Keratinocyte (primary cell): ENCODE data around the gene APOL3. TPM values are rescaled to one million over a fixed set of nuclear protein-coding genes. Genes with fewer than 3 reads are reported as not detected.
A peak's percentile ranks its signal among the peaks of the same experiment; 100 is the strongest.

Experiments
- DNase-seq: peaks from one replicate; pipeline ENCODE4 v3.0.0-alpha.2; 2011; ENCODE audit warnings: low read depth, missing footprints, low spot score
- FAIRE-seq: peaks from 2 replicates; lab custom pipeline; 2011; peaks lifted over from hg19 to GRCh38; lab: Jason Lieb, UNC
- H2AFZ ChIP-seq: 2 replicates; pipeline ENCODE4 v1.6.0; 2012; ENCODE audit warnings: low read length, control low read depth, inconsistent platforms; ENCODE audit not compliant: control insufficient read depth
- H3K27ac ChIP-seq: 2 replicates; pipeline ENCODE4 v1.5.1; 2011; ENCODE audit warnings: low read length; ENCODE audit not compliant: control insufficient read depth, insufficient read depth
- H3K27me3 ChIP-seq: 3 replicates; pipeline ENCODE4 v1.6.0; 2011; ENCODE audit warnings: low read length; ENCODE audit not compliant: control insufficient read depth, insufficient read depth; ENCODE audit errors: extremely low read depth
- H3K36me3 ChIP-seq, 2 experiments: 2 replicates in 1 of 2; 3 replicates in 1 of 2; pipeline ENCODE4 v1.5.1; 2011; ENCODE audit warnings: low read length in 2 of 2, mild to moderate bottlenecking in 1 of 2; ENCODE audit not compliant: control insufficient read depth in 2 of 2, insufficient read depth in 2 of 2; ENCODE audit errors: extremely low read depth in 1 of 2
- H3K4me1 ChIP-seq: 3 replicates; pipeline ENCODE4 v1.5.1; 2011; ENCODE audit warnings: low read length; ENCODE audit not compliant: control insufficient read depth, insufficient read depth; ENCODE audit errors: extremely low read depth
- H3K4me2 ChIP-seq: 3 replicates; pipeline ENCODE4 v1.6.0; 2011; ENCODE audit warnings: low read depth, low read length; ENCODE audit not compliant: control insufficient read depth, insufficient read depth; ENCODE audit errors: extremely low read depth
- H3K4me3 ChIP-seq, 3 experiments: fragments of 200-600 bp in 1 of 3; sonication (generic) in 1 of 3; 2 replicates in 2 of 3; 3 replicates in 1 of 3; pipeline ENCODE4 v1.5.1; 2011 to 2016; ENCODE audit warnings: low read length in 3 of 3, mild to moderate bottlenecking in 3 of 3, control low read depth in 2 of 3, inconsistent platforms in 1 of 3, low read depth in 1 of 3, mixed read lengths in 1 of 3, mixed run types in 1 of 3, moderate library complexity in 1 of 3; ENCODE audit not compliant: control insufficient read depth in 2 of 3, insufficient read depth in 2 of 3; ENCODE audit errors: extremely low read depth in 1 of 3
- H3K79me2 ChIP-seq: 2 replicates; pipeline ENCODE4 v1.6.0; 2012; ENCODE audit warnings: low read length; ENCODE audit not compliant: control insufficient read depth, insufficient read depth
- H3K9ac ChIP-seq: 3 replicates; pipeline ENCODE4 v1.6.0; 2011; ENCODE audit warnings: low read length; ENCODE audit not compliant: control insufficient read depth, insufficient read depth; ENCODE audit errors: extremely low read depth
- H3K9me1 ChIP-seq: 3 replicates; pipeline ENCODE4 v1.6.0; 2011; ENCODE audit warnings: low read length; ENCODE audit not compliant: control insufficient read depth, insufficient read depth; ENCODE audit errors: extremely low read depth
- H3K9me3 ChIP-seq: 2 replicates; pipeline ENCODE4 v1.5.1; 2012; ENCODE audit warnings: low read depth, low read length; ENCODE audit not compliant: control insufficient read depth
- H4K20me1 ChIP-seq: 3 replicates; pipeline ENCODE4 v1.6.0; 2011; ENCODE audit warnings: low read length; ENCODE audit not compliant: control insufficient read depth, insufficient read depth; ENCODE audit errors: extremely low read depth
- EZH2 ChIP-seq: IDR thresholded peaks from one replicate; pipeline ENCODE4 v1.6.1; 2012; ENCODE audit warnings: inconsistent platforms, mild to moderate bottlenecking, low read length, moderate library complexity
- dilution Hi-C: fragments of 300-500 bp; cut with MboI; formaldehyde crosslinking; loops from one replicate; pipeline ENCODE4 v1.7.0; 2020; ENCODE audit warnings: low sequenced_read_pairs; ENCODE audit not compliant: extremely low pct_ligation_motif_present
- polyA plus RNA-seq, 5 experiments: library from polyadenylated mRNA; depleted of rRNA in 3 of 5; stranded (reverse) in 3 of 5; stranded (forward) in 1 of 5; unstranded in 1 of 5; fragments of >200 nt; gene quantifications; 1 replicate in 1 of 5; 2 replicates in 3 of 5; 3 replicates in 1 of 5; pipeline versions ENCODE4 v1.2.1 to v1.2.3, GENCODE V29; 2011 to 2012; ENCODE audit warnings: missing spikeins in 2 of 5, low read depth in 1 of 5, low replicate concordance in 1 of 5
- TF ChIP-seq, protein P1 (sequence below), 3 experiments: IDR thresholded peaks in 1 of 3; conservative IDR thresholded peaks in 1 of 3; optimal IDR thresholded peaks in 1 of 3; 2 replicates in 2 of 3; 3 replicates in 1 of 3; pipeline versions ENCODE3 to v1.5.1; 2011; ENCODE audit warnings: low read length in 3 of 3, mild to moderate bottlenecking in 3 of 3, moderate library complexity in 2 of 3, control low read depth in 1 of 3, inconsistent platforms in 1 of 3; ENCODE audit not compliant: insufficient read depth in 2 of 3; ENCODE audit errors: extremely low read depth in 1 of 3

Gene APOL3
- polyA plus RNA-seq, 1 donor (not counting 4 experiments of a cell fraction or from before 2014, with no cell fraction given): 0.92 TPM

DNA sequence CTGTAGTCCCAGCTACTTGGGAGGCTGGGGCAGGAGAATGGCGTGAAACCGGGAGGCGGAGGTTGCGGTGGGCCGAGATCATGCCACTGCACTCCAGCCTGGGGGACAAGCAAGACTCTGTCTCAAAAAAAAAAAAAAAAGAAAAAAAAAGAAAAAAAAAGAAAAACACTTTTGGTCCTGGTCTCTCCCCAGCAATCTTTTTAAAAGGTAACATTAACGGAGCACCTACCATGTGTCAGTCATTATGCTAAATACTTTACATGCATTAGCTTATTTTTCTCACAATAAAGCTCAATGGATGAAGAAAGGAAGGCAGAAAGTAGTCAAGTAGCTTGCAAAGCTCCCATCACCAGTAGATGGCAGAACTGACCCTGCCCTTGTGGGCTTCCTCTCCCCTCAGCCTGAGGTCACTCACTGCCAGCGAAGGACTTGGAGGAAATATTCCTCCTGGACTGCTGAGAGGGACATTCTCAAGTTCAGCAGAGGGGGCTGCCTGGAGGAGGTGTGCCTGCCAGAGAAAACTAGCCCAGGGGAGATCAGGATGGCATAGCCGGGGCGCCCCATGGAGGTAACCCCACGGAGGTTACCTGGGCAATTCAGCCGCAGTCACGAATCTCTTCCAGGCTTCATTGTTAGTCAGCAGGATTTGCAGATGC is 15.5 kb downstream of the APOL3 start:
- DNase-seq: no peak

GRCh38 chr22:36143956-36144355 is 16.6 kb downstream of the APOL3 start:
- DNase-seq (no peak), FAIRE-seq (no peak)
- Histone ChIP-seq H3K79me2 (no peaks in the 10 kb centered on the region), H2AFZ (no peak overlapping the region), H3K9me3 (no peaks in the 10 kb centered on the region), H3K27me3 (peaks cover 2% of the 10 kb centered on the region), H3K4me1 (no peaks in the 10 kb centered on the region), H3K4me3 (no peak overlapping the region), H4K20me1 (no peaks in the 10 kb centered on the region), H3K36me3 (no peaks in the 10 kb centered on the region), H3K27ac (no peak overlapping the region), H3K9me1 (no peaks in the 10 kb centered on the region), H3K4me2 (no peak overlapping the region), H3K9ac (no peak overlapping the region)
- dilution Hi-C loops: no loop called here
- TF ChIP-seq EZH2: no peak
- TF ChIP-seq, protein P1, sequence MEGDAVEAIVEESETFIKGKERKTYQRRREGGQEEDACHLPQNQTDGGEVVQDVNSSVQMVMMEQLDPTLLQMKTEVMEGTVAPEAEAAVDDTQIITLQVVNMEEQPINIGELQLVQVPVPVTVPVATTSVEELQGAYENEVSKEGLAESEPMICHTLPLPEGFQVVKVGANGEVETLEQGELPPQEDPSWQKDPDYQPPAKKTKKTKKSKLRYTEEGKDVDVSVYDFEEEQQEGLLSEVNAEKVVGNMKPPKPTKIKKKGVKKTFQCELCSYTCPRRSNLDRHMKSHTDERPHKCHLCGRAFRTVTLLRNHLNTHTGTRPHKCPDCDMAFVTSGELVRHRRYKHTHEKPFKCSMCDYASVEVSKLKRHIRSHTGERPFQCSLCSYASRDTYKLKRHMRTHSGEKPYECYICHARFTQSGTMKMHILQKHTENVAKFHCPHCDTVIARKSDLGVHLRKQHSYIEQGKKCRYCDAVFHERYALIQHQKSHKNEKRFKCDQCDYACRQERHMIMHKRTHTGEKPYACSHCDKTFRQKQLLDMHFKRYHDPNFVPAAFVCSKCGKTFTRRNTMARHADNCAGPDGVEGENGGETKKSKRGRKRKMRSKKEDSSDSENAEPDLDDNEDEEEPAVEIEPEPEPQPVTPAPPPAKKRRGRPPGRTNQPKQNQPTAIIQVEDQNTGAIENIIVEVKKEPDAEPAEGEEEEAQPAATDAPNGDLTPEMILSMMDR (optimal IDR thresholded peaks at IDR 0.05 in 1 of 3, IDR thresholded peaks at IDR 0.05 in 1 of 3, conservative IDR thresholded peaks at IDR 0.05 in 1 of 3; ENCODE audit: extremely low read depth in 1 of 3, insufficient read depth in 2 of 3, low read length in 3 of 3): no peak

More for the DNA sequence above, 15.5 kb downstream of the APOL3 start:
- H3K4me1 ChIP-seq: no peaks in the 10 kb centered on the region
- H2AFZ ChIP-seq: no peak overlapping the region
- H4K20me1 ChIP-seq: no peaks in the 10 kb centered on the region
- no peak for TF ChIP-seq EZH2
- TF ChIP-seq, protein P1 (optimal IDR thresholded peaks at IDR 0.05 in 1 of 3, IDR thresholded peaks at IDR 0.05 in 1 of 3, conservative IDR thresholded peaks at IDR 0.05 in 1 of 3; ENCODE audit: extremely low read depth in 1 of 3, insufficient read depth in 2 of 3, low read length in 3 of 3): peak in 2 of 3 experiments; percentile 74 to 77
- H3K9ac ChIP-seq: no peak overlapping the region
- dilution Hi-C loops: no loop called here
- H3K9me1 ChIP-seq: no peaks in the 10 kb centered on the region
- no peak overlapping the region for H3K4me2 ChIP-seq
- peak; percentile 97 for FAIRE-seq
- no peaks in the 10 kb centered on the region for H3K36me3 ChIP-seq
- no peak overlapping the region for H3K27ac ChIP-seq
- no peaks in the 10 kb centered on the region for H3K79me2 ChIP-seq
- no peaks in the 10 kb centered on the region for H3K9me3 ChIP-seq
- peaks cover 6% of the 10 kb centered on the region for H3K27me3 ChIP-seq
- H3K4me3 ChIP-seq: no peak overlapping the region
